Gastrocnemius medialis (tissue), 4 donors: Measurements from ENCODE around the gene THAP4.

Experiments
- POLR2A ChIP-seq, 2 donors: fragments of 450-650 bp; IDR thresholded peaks; one replicate each; pipeline ENCODE4 v1.6.1; 2017; ENCODE audit warnings: antibody characterized with exemption in 2 of 2, mild to moderate bottlenecking in 2 of 2, moderate library complexity in 2 of 2
- TF ChIP-seq, protein P1 (sequence below), 5 experiments: fragments of 450-650 bp in 3 of 5; fragments of 200-600 bp in 2 of 5; sonication (generic) in 2 of 5; IDR thresholded peaks in 4 of 5; conservative IDR thresholded peaks in 1 of 5; 1 replicate in 4 of 5; 2 replicates in 1 of 5; pipeline ENCODE4 v1.5.1; 2016 to 2019; ENCODE audit warnings: antibody characterized with exemption in 5 of 5, mild to moderate bottlenecking in 3 of 5, moderate library complexity in 3 of 5

GRCh38 chr2:241582806-241583205 is 54.2 kb downstream of the THAP4 start:
- TF ChIP-seq, protein P1, sequence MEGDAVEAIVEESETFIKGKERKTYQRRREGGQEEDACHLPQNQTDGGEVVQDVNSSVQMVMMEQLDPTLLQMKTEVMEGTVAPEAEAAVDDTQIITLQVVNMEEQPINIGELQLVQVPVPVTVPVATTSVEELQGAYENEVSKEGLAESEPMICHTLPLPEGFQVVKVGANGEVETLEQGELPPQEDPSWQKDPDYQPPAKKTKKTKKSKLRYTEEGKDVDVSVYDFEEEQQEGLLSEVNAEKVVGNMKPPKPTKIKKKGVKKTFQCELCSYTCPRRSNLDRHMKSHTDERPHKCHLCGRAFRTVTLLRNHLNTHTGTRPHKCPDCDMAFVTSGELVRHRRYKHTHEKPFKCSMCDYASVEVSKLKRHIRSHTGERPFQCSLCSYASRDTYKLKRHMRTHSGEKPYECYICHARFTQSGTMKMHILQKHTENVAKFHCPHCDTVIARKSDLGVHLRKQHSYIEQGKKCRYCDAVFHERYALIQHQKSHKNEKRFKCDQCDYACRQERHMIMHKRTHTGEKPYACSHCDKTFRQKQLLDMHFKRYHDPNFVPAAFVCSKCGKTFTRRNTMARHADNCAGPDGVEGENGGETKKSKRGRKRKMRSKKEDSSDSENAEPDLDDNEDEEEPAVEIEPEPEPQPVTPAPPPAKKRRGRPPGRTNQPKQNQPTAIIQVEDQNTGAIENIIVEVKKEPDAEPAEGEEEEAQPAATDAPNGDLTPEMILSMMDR (IDR thresholded peaks at IDR 0.05 in 4 of 5, conservative IDR thresholded peaks at IDR 0.05 in 1 of 5), result no peak
- TF ChIP-seq POLR2A (IDR thresholded peaks at IDR 0.05), result no peak
